AG04450 (cell line): Measurements from ENCODE around the gene KISS1R. TPM values are rescaled to one million over a fixed set of nuclear protein-coding genes. Genes with fewer than 3 reads are reported as not detected.
"Not testable (repeated sequence)": the region's sequence is repeated elsewhere in the genome, so short reads cannot be mapped to it uniquely, and the experiment has no call there.

ENCODE experiments used
- CTCF ChIA-PET: fragments of 300-600, 350-600 bp; formaldehyde crosslinking; extraction: SDS; loops from one replicate; lab custom pipeline; 2022; ENCODE audit warnings: antibody characterized with exemption, inconsistent platforms; lab: Charles Lee
- POLR2A ChIA-PET: fragments of 350-600 bp; formaldehyde crosslinking; extraction: SDS; loops from one replicate; lab custom pipeline; 2021; ENCODE audit warnings: antibody characterized with exemption, inconsistent platforms; lab: Yijun Ruan, JAX
- DNase-seq: peaks from one replicate; pipeline ENCODE4 v3.0.0-alpha.2; 2011; ENCODE audit warnings: low read depth, low spot score
- H3K27ac ChIP-seq: one replicate; pipeline ENCODE4 v1.5.1; 2012; ENCODE audit warnings: low read depth, low read length, control low read depth
- H3K27me3 ChIP-seq: one replicate; pipeline ENCODE4 v1.6.0; 2012; ENCODE audit warnings: low read length; ENCODE audit not compliant: control insufficient read depth, insufficient read depth
- H3K4me3 ChIP-seq: 2 replicates; pipeline ENCODE4 v1.5.1; 2011; ENCODE audit warnings: mild to moderate bottlenecking, low read depth, low read length, control low read depth
- H3K9me3 ChIP-seq: 2 replicates; pipeline ENCODE4 v1.5.1; 2012; ENCODE audit warnings: low read length; ENCODE audit not compliant: control insufficient read depth, insufficient read depth
- polyA plus RNA-seq: library from polyadenylated mRNA; depleted of rRNA; stranded (reverse); fragments of >200 nt; gene quantifications from 2 replicates; pipeline ENCODE4 v1.2.3, GENCODE V29; 2011
- TF ChIP-seq, protein P1 (sequence below): IDR thresholded peaks from 2 replicates; pipeline ENCODE4 v1.5.1; 2011; ENCODE audit warnings: low read depth, low read length, control low read depth, inconsistent platforms

Gene KISS1R
- polyA plus RNA-seq, 1 experiment = not detected

GRCh38 chr19:887599-887998 lies 29.5 kb upstream of the KISS1R start:
- ChIA-PET POLR2A (no interaction called here), CTCF (no interaction called here)
- H3K27ac ChIP-seq = no peak overlapping the region

GRCh38 chr19:888581-889385 lies 28.4 kb upstream of the KISS1R start:
- POLR2A ChIA-PET = no interaction called here
- TF ChIP-seq, protein P1, sequence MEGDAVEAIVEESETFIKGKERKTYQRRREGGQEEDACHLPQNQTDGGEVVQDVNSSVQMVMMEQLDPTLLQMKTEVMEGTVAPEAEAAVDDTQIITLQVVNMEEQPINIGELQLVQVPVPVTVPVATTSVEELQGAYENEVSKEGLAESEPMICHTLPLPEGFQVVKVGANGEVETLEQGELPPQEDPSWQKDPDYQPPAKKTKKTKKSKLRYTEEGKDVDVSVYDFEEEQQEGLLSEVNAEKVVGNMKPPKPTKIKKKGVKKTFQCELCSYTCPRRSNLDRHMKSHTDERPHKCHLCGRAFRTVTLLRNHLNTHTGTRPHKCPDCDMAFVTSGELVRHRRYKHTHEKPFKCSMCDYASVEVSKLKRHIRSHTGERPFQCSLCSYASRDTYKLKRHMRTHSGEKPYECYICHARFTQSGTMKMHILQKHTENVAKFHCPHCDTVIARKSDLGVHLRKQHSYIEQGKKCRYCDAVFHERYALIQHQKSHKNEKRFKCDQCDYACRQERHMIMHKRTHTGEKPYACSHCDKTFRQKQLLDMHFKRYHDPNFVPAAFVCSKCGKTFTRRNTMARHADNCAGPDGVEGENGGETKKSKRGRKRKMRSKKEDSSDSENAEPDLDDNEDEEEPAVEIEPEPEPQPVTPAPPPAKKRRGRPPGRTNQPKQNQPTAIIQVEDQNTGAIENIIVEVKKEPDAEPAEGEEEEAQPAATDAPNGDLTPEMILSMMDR = no peak
- CTCF ChIA-PET = no interaction called here
- H3K27me3 ChIP-seq = no peaks in the 10 kb centered on the region
- no peak for DNase-seq
- H3K4me3 ChIP-seq = no peak overlapping the region
- H3K27ac ChIP-seq = no peak overlapping the region
- no peaks in the 10 kb centered on the region; the same call in 1 of the 2 replicates for H3K9me3 ChIP-seq

More at GRCh38 chr19:887599-887998, 29.5 kb upstream of the KISS1R start:
- H3K27me3 ChIP-seq = no peaks in the 10 kb centered on the region
- no peak for DNase-seq
- no peak overlapping the region for H3K4me3 ChIP-seq
- TF ChIP-seq, protein P1 = no peak
- H3K9me3 ChIP-seq = no peaks in the 10 kb centered on the region; the same call in 1 of the 2 replicates

DNA sequence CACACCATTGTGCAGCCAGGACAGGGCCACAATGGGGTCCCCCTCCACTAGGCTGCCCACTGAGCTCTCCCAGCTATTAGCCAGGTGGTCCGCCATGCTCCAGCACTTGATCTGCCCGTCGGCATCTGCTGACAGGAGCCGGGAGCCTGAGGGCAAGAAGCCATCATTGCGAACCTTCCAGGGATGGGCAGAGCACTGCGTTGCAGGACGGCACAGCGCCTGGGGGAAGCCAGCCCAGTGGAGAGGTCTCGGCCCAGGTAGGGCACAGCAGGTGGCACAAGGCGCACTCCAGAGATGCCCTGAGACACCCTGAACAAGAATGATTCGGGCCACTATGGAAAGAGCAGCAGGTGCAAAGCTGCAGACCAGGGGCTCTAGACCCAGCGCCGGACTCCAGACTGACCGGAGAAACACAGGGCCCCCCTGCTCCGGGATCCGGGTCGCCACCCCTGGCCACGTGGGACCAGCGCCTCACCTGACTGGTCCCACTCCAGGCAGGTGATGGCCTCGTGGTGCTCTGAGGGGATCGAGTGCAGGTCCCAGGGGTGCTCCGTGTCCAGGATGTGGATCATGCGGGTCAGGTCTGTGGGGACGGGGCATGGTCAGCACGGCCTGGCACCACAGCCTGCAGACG lies 27.4 kb upstream of the KISS1R start:
- TF ChIP-seq, protein P1 = no peak

GRCh38 chr19:890831-891230 lies 26.3 kb upstream of the KISS1R start:
- Histone ChIP-seq H3K27me3 (no peaks in the 10 kb centered on the region), H3K27ac (no peak overlapping the region), H3K4me3 (no peak overlapping the region), H3K9me3 (no peaks in the 10 kb centered on the region; the same call in 1 of the 2 replicates)
- ChIA-PET POLR2A (no interaction called here), CTCF (no interaction called here)
- no peak for DNase-seq
- TF ChIP-seq, protein P1 = no peak

More for the DNA sequence above, 27.4 kb upstream of the KISS1R start:
- no peak overlapping the region for H3K27ac ChIP-seq
- POLR2A ChIA-PET = interaction anchor here (0.6 kb wide), 1 partner anchor 11 kb away, joined by 3 read pairs; no protein-coding TSS in a partner anchor
- H3K9me3 ChIP-seq = no peaks in the 10 kb centered on the region; the same call in 1 of the 2 replicates
- H3K27me3 ChIP-seq = no peaks in the 10 kb centered on the region
- CTCF ChIA-PET = no interaction called here
- H3K4me3 ChIP-seq = no peak overlapping the region
- DNase-seq = no peak

DNA sequence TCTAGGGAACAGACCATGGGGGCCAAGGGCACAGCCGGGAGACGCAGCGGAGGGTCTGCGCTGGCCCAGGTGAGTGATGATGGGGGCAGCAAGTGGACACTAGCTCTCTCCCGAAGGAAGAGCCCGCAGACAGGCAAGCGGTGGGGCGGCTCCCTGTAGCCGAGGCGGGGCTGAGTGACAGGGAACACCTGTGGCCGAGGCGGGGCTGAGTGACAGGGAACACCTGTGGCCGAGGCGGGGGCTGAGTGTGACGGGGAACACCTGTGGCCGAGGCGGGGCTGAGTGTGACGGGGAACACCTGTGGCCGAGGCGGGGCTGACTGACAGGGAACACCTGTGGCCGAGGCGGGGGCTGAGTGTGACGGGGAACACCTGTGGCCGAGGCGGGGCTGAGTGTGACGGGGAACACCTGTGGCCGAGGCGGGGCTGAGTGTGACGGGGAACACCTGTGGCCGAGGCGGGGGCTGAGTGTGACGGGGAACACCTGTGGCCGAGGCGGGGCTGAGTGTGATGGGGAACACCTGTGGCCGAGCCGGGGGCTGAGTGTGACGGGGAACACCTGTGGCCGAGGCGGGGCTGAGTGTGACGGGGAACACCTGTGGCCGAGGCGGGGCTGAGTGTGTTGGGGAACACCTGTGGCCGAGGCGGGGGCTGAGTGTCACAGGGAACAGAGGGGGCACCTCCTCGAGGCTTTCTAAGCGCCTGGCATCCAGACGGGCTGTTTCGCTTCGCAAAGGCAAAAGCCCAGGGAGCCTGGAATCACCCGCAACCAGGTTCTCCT lies 25.5 kb upstream of the KISS1R start:
- not testable (repeated sequence) for DNase-seq
- POLR2A ChIA-PET = interaction anchor here (0.7 to 1.0 kb wide), 2 partner anchors 11 to 114 kb away, joined by 4 to 5 read pairs; no protein-coding TSS in a partner anchor

More for the DNA sequence above, 25.5 kb upstream of the KISS1R start:
- CTCF ChIA-PET, H3K27ac ChIP-seq, H3K9me3 ChIP-seq, H3K27me3 ChIP-seq: not testable (repeated sequence)
- peak overlapping the region; percentile 82 for H3K4me3 ChIP-seq
